HUES48 (cell line): ENCODE measurements around the gene ADAMTS2.

ENCODE experiments used
- H3K27ac ChIP-seq: one replicate; pipeline ENCODE4 v1.7.0; 2013; ENCODE audit warnings: low read depth, low read length, inconsistent platforms
- H3K27me3 ChIP-seq: 2 replicates; pipeline ENCODE4 v1.6.1; 2013; ENCODE audit warnings: mild to moderate bottlenecking, low read length; ENCODE audit not compliant: control insufficient read depth, insufficient read depth
- H3K36me3 ChIP-seq: 2 replicates; pipeline ENCODE4 v1.6.1; 2013; ENCODE audit warnings: low read length; ENCODE audit not compliant: control insufficient read depth, insufficient read depth
- H3K4me1 ChIP-seq: 2 replicates; pipeline ENCODE4 v1.6.1; 2013; ENCODE audit warnings: mild to moderate bottlenecking, low read length; ENCODE audit not compliant: control insufficient read depth, insufficient read depth
- H3K4me3 ChIP-seq: 2 replicates; pipeline ENCODE4 v1.5.1; 2013; ENCODE audit warnings: mild to moderate bottlenecking, low read depth, low read length
- H3K9ac ChIP-seq: 2 replicates; pipeline ENCODE4 v1.6.1; 2013; ENCODE audit warnings: mild to moderate bottlenecking, low read depth, low read length, moderate library complexity
- H3K9me3 ChIP-seq: 2 replicates; pipeline ENCODE4 v1.6.1; 2013; ENCODE audit warnings: low read length; ENCODE audit not compliant: control insufficient read depth, insufficient read depth

Gene ADAMTS2

GRCh38 chr5:179314606-179315355, 30.5 kb downstream of the ADAMTS2 start:
- no peaks in the 10 kb centered on the region for H3K9me3 ChIP-seq
- no peaks in the 10 kb centered on the region for H3K4me1 ChIP-seq
- no peaks in the 10 kb centered on the region for H3K27me3 ChIP-seq
- H3K9ac ChIP-seq, result no peak overlapping the region
- H3K36me3 ChIP-seq, result no peaks in the 10 kb centered on the region
- no peak overlapping the region for H3K4me3 ChIP-seq
- no peak overlapping the region for H3K27ac ChIP-seq

DNA sequence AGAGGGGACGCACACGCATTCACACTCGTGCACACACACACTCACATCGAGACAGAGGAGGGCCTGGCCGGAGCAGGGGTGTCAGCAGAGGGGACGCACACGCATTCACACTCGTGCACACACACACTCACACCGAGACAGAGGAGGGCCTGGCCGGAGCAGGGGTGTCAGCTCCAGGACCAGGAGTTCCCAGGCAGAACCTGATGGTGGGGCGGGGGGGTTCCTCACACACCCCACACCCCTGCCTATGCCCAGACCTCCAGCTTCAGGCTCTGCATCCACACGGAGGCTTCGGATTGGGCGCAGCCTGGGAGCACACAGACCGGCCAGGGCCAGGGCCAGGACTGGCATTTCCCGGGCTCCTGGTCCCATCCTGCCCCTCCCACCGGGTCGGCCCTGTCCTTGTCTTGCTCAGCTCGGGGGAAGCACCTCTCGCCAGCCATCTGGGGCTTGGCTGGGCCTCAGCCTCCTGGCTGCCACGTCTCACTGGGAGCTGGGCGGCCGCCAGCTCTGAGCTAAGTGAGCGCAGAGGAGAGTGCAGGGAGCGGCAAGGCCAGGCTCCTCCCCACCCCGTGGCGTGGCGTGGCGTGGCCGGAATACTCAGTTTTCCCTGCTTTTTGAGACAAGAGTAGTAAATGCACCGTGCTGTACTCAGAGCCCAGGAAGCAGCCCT, 31.3 kb downstream of the ADAMTS2 start:
- H3K9me3 ChIP-seq, result no peaks in the 10 kb centered on the region
- H3K27ac ChIP-seq, result no peak overlapping the region
- H3K9ac ChIP-seq, result no peak overlapping the region
- no peak overlapping the region for H3K4me3 ChIP-seq
- H3K36me3 ChIP-seq, result no peaks in the 10 kb centered on the region
- H3K27me3 ChIP-seq, result no peaks in the 10 kb centered on the region
- H3K4me1 ChIP-seq, result no peaks in the 10 kb centered on the region

DNA sequence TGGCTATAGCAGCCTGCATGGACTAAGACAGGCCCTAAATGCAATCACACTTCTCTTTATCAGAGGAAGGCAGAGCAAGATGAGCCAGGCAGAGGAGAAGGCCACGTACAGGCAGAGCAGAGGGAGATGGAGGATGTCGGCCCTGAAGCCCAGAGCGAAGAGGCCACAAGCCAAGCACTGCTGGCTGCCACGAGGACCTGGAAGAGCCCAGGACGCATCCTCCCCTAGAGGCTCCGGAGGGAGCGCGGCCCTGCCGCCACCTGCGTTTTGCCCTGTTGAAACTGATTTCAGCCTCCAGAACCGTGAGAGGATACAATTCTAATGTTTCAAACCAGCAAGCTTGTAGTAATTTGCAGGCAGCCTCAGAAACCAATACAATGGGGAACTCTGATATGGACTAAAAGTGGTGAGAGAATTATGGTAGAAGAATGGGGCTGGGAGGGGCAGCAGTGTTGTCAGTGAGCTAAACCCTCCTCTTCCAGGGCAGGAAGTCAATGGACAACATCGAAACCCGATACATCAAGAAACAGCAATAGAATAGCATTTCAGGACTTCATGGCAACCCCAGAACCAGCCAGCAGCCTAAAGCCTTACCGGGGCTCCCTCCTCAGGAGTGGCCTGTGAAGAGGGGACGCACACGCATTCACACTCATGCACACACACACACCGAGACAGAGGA, 32.6 kb downstream of the ADAMTS2 start:
- H3K4me3 ChIP-seq, result no peak overlapping the region
- H3K27ac ChIP-seq, result no peak overlapping the region
- no peaks in the 10 kb centered on the region for H3K9me3 ChIP-seq
- H3K4me1 ChIP-seq, result no peaks in the 10 kb centered on the region
- H3K36me3 ChIP-seq, result no peaks in the 10 kb centered on the region
- H3K9ac ChIP-seq, result no peak overlapping the region
- H3K27me3 ChIP-seq, result no peaks in the 10 kb centered on the region

GRCh38 chr5:179311581-179311980, 33.7 kb downstream of the ADAMTS2 start:
- Histone ChIP-seq H3K9ac (no peak overlapping the region), H3K4me3 (no peak overlapping the region), H3K4me1 (no peaks in the 10 kb centered on the region), H3K27me3 (no peaks in the 10 kb centered on the region), H3K9me3 (no peaks in the 10 kb centered on the region), H3K27ac (no peak overlapping the region), H3K36me3 (no peaks in the 10 kb centered on the region)

GRCh38 chr5:179311091-179311470, 34.2 kb downstream of the ADAMTS2 start:
- Histone ChIP-seq H3K27ac (no peak overlapping the region), H3K9ac (no peak overlapping the region), H3K9me3 (no peaks in the 10 kb centered on the region), H3K36me3 (no peaks in the 10 kb centered on the region), H3K27me3 (no peaks in the 10 kb centered on the region), H3K4me3 (no peak overlapping the region), H3K4me1 (no peaks in the 10 kb centered on the region)

DNA sequence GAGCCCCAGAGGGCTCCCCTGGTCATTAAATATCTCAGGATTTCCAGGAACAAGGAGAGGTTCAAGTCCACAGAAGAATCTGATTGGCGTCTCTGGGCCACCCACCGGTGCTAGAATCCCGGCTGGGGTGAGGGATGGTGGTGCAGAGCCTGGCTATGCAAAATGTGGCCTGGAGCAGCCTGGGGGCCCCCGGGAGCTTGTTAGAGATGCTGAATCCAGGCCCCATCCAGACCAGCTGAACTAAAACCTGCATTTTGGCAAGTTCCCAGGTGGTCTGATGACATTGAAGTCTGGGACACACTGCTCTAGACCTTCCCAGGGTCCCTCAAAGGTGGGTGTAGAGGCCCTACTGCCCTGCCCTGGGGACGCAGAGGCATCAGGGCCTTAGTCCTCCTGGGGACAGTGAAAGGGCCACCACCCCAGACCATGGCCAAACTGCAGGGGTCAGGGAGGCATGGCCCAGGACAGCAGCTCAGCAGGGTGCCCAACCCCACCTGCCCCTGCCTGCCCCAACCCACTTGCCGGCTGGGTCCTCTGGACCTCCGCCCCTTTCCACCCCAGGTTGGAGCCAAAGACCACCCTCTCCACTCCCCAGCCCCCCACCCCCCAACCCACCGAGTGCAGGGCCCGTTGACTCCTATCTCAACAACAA, 34.7 kb downstream of the ADAMTS2 start:
- no peak overlapping the region for H3K27ac ChIP-seq
- no peak overlapping the region for H3K9ac ChIP-seq
- no peak overlapping the region for H3K4me3 ChIP-seq
- H3K36me3 ChIP-seq, result no peaks in the 10 kb centered on the region
- H3K27me3 ChIP-seq, result no peaks in the 10 kb centered on the region
- H3K9me3 ChIP-seq, result no peaks in the 10 kb centered on the region
- H3K4me1 ChIP-seq, result no peaks in the 10 kb centered on the region

- Histone ChIP-seq H3K4me3 (no peak overlapping the region), H3K36me3 (no peaks in the 10 kb centered on the region), H3K9ac (no peak overlapping the region), H3K27me3 (no peaks in the 10 kb centered on the region), H3K4me1 (no peaks in the 10 kb centered on the region), H3K27ac (no peak overlapping the region), H3K9me3 (no peaks in the 10 kb centered on the region)
These were observed 35.4 kb downstream of the ADAMTS2 start for GRCh38 chr5:179309751-179310320.

DNA sequence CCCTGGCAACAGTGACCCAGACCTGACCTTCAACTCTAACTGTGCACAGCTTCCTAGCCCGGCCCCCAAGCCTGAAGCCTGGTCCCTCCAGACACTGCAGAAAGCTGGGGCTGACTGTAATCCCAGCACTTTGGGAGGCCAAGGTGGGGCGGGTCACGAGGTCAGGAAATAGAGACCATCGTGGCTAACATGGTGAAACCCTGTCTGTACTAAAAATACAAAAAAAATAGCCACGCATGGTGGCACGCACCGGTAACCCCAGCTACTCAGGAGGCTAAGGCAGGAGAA, 35.9 kb downstream of the ADAMTS2 start:
- H3K27ac ChIP-seq, result no peak overlapping the region
- H3K4me1 ChIP-seq, result no peaks in the 10 kb centered on the region
- H3K4me3 ChIP-seq, result no peak overlapping the region

GRCh38 chr5:179308563-179309382, 36.5 kb downstream of the ADAMTS2 start:
- Histone ChIP-seq H3K4me3 (no peak overlapping the region), H3K9me3 (no peaks in the 10 kb centered on the region), H3K27me3 (no peaks in the 10 kb centered on the region), H3K4me1 (no peaks in the 10 kb centered on the region), H3K27ac (no peak overlapping the region), H3K36me3 (no peaks in the 10 kb centered on the region), H3K9ac (no peak overlapping the region)

More for the DNA sequence above, 35.9 kb downstream of the ADAMTS2 start:
- Histone ChIP-seq H3K36me3 (no peaks in the 10 kb centered on the region), H3K9ac (no peak overlapping the region), H3K9me3 (no peaks in the 10 kb centered on the region), H3K27me3 (no peaks in the 10 kb centered on the region)

DNA sequence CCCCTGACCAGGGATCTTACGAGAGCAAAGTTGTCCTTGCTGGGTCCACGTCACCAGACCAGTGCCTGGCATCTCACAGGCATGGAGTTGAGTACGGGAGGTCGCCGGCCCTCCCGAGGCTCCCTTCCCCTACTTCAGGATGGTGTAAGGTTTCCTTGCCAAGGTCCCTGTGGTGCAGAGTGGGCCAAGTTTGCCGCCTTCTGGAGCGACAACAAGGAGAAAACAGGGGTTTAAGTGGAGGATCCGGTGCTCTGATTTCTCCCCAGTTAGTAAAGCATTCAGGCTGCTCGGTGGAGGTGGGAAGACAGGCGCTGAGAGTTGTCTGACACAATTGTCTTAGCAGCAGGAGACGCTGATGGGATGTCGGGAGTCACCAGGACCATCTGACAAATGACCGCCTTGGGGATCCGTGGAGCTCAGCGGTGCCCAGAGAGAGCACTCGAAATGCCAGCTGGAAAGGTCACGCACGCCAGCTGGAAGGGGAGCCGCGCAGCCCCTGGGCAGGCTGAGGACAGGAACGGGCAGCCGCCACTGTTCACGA, 37.3 kb downstream of the ADAMTS2 start:
- Histone ChIP-seq H3K9me3 (no peaks in the 10 kb centered on the region), H3K27ac (no peak overlapping the region), H3K36me3 (no peaks in the 10 kb centered on the region), H3K4me1 (no peaks in the 10 kb centered on the region), H3K9ac (no peak overlapping the region), H3K4me3 (no peak overlapping the region), H3K27me3 (no peaks in the 10 kb centered on the region)
